GM18873 (cell line): ENCODE measurements around the gene CLEC2L.

Source experiments
- ATAC-seq: cut with Tn5 transposase; IDR thresholded peaks from one replicate; pipeline ENCODE4 v1.9.1; 2021; ENCODE audit warnings: mild to moderate bottlenecking, moderate library complexity, moderate number of reproducible peaks; ENCODE audit not compliant: unreplicated experiment, low FRiP score

The CLEC2L gene

DNA sequence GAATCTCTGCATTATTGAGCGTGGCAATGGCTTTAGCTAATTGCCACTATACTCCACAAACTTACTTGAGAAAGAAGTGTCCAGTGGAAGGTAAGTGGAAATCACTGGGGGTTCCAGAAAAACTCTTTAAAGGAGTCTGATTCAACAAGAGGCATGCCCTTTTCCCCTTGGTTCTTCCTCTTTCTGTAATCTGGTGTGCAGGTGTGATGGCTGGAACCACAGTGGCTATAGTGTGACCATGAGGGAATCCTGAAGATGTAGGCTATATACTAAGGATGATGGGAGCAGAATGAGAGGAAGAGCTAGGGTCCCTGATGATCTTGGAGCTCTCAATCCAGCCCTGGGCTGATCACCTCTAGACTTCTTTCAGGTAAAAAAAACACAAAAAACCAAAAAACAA lies 2.0 kb upstream of the CLEC2L start:
- no peak for ATAC-seq

DNA sequence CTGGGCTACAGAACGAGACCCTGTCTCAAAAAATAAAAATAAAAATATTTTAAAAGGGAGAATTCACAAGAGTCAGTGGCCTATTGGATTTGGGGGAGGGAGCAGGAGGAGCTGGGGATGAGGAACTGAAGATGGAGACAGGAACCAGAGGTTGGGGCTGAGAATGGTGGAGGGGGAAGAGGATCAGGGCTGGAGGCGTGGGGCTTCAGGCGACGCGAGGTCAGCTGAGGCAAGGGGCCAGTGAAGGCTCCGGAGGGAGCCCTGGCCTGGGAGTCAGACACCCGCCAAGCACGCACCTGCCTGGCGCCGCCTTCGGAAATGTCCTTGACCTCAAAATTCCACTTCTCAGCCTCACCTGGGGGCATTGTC lies 671 bp upstream of the CLEC2L start:
- no peak for ATAC-seq

DNA sequence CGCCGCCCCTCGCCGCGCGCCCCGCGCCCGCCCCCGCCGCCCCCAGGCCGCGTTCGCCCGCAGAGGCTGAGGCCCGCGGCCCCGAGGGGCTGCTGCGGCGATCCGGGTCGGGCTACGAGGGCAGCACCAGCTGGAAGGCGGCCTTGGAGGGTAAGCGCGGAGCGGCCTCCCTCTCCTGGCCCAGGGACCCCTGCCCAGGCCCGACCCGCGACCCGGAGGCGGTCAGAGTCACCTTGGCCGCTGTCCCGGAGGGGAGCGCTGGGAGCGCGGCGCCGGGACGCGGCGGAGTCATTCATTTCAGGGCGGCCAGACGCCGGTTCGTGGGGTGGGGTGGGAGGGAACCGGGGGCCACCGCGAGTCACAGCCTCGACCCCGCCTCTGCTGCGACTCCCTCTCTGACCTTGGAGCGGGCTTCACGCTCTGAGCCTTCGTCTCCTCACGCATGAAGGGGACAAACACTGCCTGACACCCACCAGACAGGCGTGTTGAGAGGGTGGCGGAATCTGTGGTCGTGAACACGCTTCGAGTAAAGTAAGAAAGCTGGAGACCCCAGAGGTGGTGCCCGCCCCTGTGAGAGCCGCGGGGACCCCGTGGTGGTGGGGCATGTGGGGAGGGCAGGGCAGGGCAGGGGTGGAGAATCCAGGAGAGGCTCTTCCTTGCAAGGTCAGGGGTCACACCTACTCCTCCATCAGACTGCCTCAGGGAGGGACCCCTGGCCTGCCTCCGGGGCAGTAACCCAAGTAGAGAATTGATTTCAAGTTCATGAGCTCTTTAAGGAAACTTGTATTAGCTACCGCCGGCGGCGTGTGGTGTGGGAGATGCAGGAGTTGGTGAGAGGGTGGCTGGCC lies 707 bp downstream of the CLEC2L start:
- no peak for ATAC-seq

DNA sequence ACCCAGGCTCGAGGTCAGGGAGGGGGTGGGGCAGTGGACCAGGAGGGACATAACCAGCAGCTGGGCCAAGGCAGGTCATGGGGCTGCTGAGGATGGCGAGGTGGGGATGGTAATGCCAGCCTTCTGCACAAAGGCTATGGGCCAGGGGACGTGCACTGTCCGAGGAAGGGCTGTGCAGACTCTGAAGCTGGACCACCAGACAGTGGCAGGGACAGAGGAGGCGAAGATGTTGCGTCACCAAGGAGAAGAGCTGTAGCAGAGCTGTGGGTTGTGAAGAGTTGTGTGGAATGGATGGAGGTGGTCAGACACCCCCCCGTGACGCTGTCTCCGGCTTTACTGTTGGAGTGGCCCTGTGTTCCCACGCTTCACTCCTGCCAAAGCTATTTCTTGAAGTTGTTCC lies 1.8 kb downstream of the CLEC2L start:
- no peak for ATAC-seq

DNA sequence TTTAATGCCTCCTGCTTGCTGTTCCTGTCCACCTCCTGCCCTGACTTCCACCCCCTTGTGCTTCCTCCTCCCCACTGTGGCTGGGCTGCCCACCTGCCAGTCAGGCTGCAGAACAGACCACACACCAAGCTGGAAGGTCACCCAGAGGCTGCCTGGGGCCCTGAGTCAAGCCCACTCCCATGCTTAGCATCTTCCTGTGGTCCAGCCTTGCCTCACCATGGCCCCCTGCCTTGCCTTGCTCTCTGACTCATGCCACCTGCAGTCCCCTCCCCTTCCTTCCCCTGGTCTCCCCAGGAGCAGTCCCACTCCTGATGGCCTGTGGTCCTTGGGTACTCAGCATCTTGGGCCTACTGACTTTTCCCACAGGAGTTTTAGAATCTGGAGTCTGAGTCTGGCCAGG lies 2.3 kb downstream of the CLEC2L start:
- ATAC-seq: no peak

DNA sequence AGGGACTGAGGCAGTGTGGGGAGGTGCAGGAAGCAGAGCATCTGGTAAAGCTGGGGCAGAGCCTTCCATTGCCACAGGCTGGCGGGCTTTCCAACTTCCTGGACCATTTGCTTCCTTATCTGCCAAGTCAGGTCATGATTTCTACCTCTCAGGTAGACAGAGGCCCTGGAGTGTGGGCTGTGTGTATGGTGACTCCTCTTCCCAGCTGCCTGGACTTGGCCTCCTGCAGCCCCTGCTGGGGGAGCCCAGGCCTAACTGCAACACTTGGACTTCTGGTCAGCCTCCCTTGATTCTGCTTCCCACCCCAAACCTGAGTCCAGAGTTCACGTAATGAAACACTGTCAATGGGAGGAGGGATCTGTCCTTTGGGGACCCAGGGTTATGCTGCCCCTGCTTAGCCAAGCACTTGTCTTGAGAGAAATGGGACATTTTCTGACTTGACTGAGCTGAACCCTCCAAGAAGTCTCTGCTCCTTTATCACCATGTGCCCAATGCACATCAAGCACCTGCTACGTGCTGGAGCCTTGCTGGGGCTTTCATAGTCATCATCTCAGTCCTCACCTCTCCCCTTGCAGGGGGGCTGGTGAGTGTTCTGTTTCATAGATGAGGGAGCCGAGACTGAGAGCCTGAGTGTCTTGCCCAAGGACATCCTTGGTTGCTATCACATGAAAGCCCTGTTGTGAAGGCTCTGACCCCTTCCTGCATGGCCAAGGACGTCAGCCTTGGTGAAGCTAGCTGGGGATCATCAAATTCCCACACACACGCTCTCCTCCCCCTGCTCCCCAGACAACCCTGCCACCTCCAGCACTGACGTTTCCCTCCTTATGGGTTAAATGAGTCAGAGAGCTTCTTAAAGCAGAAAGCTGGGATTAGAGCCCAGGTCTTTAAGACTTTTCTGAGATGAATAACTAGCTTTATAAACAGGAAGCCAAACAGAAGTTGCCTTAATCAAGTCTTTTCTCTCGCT lies 3.4 kb downstream of the CLEC2L start:
- no peak for ATAC-seq

DNA sequence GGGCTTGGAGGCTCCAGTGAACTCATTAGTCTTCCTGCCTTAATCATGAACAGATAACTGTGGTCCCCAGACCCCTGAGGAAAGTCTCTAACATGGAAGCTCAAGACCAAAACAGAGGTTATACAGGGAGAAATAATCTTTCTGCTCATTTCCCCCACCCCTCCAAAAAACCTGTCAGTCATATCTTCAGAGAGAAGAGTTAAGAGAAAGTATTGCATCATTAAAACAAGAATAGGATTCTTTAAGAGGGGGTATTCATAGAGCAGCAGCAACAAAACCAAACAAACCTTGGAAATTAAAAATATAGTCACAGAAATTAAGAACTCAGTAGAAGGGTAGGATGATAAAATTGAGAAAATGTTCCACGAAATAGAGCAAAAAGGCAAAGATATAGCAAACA lies 7.6 kb downstream of the CLEC2L start:
- ATAC-seq: no peak

DNA sequence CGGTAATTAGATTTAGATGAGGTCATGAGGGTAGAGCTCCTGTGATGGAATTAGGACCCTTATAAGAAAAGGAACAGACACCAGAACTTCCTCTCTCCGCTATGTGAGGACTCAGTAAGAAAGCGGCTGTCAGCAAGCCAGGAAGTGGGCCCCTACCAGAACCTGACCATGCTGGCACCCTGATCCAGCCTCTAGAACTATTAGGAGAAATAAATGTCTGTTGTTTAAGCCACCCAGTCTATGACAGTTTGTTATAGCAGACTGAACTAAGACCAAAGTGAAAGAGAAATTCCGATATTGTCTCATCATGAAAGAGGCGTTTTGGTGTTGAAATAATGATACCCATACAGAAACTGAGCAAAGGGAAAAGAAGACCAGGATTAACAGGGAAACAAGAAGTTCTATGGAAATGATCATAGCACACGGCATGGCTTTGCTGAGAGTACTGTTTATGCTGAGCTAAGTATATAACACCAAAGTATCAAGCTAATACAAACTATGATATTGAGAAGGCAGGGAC lies 9.2 kb downstream of the CLEC2L start:
- ATAC-seq: no peak

DNA sequence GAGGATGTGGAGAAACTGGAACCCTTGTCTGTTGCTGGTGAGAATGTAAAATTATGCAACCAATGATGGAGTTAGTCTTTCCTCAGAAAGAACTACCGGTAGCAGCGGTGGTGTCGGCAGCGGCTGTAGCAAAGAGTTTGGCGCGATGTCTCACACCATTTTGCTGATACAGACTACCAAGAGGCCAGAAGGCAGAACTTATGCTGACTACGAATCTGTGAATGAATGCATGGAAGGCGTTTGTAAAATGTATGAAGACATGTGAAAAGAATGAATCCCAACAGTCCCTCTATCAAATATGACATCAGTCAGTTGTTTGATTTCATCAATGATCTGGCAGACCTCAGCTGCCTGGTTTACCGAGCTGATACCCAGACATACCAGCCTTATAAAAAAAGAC lies 10.6 kb downstream of the CLEC2L start:
- no peak for ATAC-seq

DNA sequence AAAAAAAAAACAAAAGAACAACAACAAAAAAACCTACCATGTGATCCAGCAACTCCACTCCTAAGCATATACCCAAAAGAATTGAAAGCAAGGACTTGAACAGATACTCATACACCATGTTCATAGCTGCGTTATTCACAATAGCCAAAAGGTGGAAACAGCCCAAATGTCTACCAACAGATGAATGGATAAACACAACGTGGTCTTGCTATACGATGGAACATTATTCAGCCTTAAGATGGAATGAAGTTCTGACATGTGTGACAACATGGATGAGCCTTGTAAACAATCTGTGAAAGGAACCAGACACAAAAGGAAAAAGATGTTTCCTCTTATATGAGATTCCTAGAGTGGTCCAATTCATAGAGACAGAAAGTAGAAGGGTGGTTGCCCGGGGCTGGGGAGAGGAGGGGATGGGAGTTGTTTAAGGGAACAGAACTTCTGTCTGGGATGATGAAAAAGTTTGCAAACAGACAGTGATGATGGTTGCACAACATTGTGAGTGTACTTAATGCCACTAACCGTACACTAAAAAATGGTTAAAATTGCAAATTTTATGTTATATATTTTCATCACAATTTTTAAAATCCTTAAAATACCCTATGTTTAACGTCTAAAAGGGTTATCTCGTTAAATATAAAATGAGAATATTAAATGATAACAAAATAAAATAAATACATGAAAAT lies 11.6 kb downstream of the CLEC2L start:
- no peak for ATAC-seq

DNA sequence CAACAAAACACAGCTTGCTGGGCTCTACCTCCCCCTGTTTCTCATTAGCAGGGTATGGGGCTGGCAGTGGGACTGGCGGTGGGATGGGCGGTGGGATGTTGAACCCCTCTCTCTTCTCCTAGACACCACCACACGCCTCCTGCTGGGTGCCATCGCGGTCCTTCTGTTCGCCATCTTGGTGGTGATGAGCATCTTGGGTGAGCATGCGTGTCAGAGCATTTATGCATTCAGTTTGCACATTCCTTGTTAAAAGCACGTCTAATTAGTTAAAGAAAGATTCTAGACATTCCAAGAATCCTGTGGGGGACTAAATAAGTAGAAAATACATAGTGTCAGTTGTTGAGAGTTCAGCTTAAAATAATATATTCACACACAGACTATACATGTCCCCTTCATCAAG lies 12.7 kb downstream of the CLEC2L start:
- ATAC-seq: no peak

DNA sequence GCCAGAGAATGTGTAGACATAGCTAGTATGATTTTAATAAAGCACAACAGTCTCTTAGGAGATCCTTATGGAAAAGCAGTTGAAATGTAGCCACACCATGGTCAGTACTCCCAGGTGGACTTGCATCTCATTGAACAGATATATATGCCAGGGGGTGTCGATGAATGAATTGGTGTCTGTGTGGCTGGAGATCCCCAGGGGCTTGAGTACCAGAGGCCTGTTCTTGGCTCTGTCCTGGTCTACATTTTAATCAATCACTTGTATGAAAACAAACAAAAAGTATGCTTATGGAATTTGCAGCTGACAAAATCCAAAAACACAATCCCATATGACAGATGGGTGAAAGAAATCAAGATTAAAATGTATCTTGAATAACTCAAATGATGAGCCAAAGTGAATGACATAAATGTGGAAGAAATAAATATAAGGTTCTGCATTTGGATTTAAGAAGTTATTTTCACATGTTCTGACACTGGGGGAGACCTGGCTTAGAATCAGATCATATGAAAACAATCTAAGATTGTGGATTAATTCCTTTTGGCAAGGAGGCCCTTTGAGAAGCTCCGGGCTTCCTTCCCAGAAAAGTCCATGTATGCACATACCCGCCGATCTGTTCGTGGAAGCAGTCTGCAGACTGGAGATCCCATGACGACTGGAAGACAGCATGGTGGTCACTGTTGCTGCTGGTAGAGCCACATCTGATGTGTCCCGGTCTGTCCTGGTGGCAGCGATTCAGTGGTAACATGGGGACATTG lies 15.6 kb downstream of the CLEC2L start:
- ATAC-seq: no peak

DNA sequence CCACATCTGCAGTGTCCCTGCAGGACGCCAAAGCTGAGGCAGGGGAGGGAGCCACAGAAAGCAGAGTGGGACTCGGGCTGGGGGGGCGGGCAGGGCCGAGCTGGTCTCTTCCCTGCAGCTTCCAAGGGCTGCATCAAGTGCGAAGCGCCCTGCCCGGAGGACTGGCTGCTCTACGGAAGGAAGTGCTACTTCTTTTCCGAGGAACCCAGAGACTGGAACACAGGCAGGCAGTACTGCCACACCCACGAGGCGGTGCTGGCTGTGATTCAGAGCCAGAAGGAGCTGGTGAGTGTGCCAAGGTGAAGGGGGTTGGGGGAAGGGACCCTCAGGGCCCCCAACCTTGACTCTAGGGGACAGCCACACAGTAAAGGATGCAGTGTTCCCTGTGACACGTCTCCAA lies 16.7 kb downstream of the CLEC2L start:
- no peak for ATAC-seq

DNA sequence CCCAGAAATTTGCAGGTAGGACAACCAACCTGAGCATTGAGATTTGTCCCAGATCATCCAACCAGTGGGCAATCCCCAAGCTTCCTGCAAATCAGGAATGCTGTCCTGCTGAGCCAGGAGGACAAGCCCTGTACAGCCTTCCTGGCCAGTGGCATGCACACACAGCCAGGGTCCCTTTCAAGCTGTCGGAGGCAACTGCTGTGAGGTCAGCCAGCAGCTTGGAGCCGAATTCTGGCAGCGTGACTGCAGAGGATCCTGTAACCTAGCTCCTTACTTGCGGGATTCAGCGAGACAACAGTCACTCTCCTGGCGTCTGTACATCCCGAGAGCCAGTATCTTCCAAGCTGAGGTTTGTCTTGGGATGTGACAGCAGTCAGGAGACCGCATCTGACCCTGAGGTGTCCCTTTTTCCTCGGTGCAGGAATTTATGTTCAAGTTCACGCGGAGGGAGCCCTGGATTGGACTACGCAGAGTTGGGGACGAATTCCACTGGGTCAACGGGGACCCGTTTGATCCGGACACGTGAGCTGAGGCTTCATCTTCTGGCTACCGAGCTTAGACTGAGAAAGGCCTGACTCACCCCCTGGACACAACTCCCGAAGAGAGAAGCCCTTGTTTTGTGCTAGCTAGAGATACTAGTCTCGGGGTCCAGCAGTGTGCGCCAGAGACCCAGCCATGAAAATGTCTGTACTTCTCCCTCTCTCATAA lies 18.3 kb downstream of the CLEC2L start:
- ATAC-seq: no peak

DNA sequence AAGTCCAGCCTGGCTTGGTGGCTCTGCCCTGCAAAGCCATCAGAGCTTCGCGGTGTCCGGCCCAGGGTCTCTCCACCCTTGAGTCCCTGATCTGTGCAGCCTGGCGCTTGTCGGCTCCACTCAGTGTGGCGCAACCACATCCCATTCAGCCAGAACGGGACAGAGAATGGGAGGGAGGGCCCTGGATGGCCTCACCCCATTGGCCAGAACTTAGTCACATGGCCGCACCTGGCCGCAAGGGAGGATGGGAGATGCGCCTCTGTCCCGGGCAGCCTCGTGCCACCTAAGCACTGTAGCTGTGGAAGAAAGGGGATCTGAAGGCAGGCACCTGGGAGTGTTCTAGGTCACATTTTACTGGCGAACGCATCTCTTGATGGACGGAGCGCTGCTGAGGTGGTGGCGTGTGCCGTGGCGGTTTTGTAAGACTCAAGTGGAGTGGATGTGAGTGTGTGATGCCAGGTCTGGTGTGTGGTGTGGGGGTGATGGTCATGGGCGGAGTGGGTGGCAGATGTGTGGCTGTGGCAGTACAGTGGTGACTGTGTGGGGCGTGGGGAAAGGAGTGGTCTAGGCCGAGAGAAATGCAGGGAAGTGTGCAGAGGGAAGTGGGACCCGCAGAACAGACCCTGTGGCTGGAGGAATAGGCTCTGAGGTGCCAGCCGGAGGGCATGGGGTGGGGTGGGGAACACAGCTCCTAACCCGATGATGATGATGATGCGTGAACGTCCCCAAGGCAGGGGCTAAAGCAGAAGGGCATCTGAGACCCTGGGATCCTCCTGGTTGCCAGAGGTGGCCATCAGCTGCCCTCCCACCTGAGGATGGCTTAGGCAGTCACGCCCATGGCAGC lies 19.0 kb downstream of the CLEC2L start:
- no peak for ATAC-seq

DNA sequence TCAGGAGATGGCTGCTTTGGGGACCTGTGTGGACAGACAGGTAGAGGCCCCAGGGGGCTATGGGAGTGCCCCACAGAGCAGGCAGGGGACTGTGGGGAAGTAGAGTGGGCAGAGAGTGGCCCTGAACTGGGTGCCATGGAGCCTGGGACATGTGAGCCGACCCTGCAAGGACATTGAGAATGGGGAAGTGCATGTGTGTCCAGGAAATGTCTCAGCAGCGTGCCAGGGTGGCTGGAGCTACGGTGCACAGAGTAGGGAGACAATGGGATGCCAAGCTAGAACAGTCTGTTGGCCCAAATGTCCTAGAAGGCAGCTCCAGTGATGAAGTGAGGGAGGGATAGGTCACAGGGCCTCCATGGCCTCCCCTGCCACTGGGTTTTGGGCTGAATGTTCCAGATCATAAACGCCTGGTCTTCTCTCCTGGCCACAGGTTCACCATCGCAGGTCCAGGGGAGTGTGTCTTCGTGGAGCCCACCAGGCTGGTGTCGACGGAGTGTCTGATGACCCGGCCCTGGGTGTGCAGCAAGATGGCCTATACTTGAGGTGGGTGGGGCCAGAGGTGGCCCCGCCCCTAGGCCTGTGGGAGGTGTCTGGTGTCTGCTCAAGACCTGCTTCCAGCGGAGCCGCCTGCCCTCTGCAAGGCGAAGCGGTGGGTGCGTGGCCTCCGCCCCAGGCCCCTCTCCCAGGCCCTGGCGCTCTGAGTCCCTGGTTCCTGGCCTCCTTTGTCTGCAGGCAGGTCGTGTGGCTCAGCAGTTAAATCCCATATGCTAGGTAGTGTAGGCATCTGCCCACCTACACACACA lies 20.5 kb downstream of the CLEC2L start:
- no peak for ATAC-seq

DNA sequence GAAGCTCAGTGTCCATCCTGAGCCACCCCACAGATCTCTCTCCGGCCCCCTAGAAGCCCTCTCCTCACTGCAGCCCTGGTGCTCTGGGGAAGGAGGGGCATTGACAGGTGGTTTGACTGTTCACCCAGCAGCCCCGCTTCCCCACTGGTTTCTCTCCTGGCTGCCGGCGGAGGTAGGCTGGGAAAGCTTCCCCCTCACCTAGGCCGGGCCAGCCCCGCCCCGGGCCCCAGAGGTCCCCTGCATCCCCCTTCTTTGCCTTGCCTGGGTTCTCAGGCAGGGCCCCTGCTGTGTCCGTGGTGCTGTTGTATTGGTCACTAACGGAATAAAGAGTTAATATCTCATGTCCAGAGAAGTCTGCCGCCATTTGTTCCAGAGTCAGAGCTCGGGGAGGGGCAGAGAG lies 21.2 kb downstream of the CLEC2L start:
- ATAC-seq: no peak
